Mucosa of rectum (tissue), 2 donors: ENCODE data around the gene COBL.

Source experiments
- H3K27ac ChIP-seq, 2 donors: one replicate each; pipeline ENCODE4 v1.7.0; 2013; ENCODE audit warnings: inconsistent platforms in 2 of 2, low read depth in 2 of 2, low read length in 2 of 2
- H3K27me3 ChIP-seq, 2 donors: one replicate each; pipeline ENCODE4 v1.7.0; 2013; ENCODE audit warnings: low read length in 2 of 2; ENCODE audit not compliant: control insufficient read depth in 2 of 2, insufficient read depth in 2 of 2
- H3K36me3 ChIP-seq, 2 donors: one replicate each; pipeline ENCODE4 v1.7.0; 2013; ENCODE audit warnings: low read length in 2 of 2; ENCODE audit not compliant: control insufficient read depth in 2 of 2, insufficient read depth in 2 of 2
- H3K4me1 ChIP-seq, 2 donors: one replicate each; pipeline ENCODE4 v1.7.0; 2013; ENCODE audit warnings: low read length in 2 of 2, mild to moderate bottlenecking in 1 of 2; ENCODE audit not compliant: control insufficient read depth in 2 of 2, insufficient read depth in 2 of 2
- H3K4me3 ChIP-seq, 2 donors: one replicate each; pipeline ENCODE4 v1.7.0; 2013; ENCODE audit warnings: low read length in 2 of 2
- H3K9ac ChIP-seq, 2 donors: one replicate each; pipeline ENCODE4 v1.7.0; 2013; ENCODE audit warnings: low read length in 2 of 2, low read depth in 1 of 2, mild to moderate bottlenecking in 1 of 2
- H3K9me3 ChIP-seq, 2 donors: one replicate each; pipeline ENCODE4 v1.7.0; 2013; ENCODE audit warnings: low read length in 2 of 2; ENCODE audit not compliant: control insufficient read depth in 2 of 2
- donor health status: healthy.
- donor health status: Normal muscosa, but diverticular disease.

The COBL gene

GRCh38 chr7:51175992-51176388 is 140.6 kb downstream of the COBL start:
- no peaks in the 10 kb centered on the region for H3K36me3 ChIP-seq
- no peak overlapping the region for H3K9ac ChIP-seq
- no peaks in the 10 kb centered on the region for H3K4me1 ChIP-seq
- H3K4me3 ChIP-seq: no peak overlapping the region
- no peak overlapping the region for H3K27ac ChIP-seq
- no peaks in the 10 kb centered on the region for H3K27me3 ChIP-seq
- H3K9me3 ChIP-seq: no peaks in the 10 kb centered on the region

- no peak overlapping the region for H3K4me3 ChIP-seq
- no peaks in the 10 kb centered on the region for H3K4me1 ChIP-seq
- H3K36me3 ChIP-seq: no peaks in the 10 kb centered on the region
- no peak overlapping the region for H3K27ac ChIP-seq
- H3K27me3 ChIP-seq: no peaks in the 10 kb centered on the region
- H3K9me3 ChIP-seq: no peaks in the 10 kb centered on the region
- no peak overlapping the region for H3K9ac ChIP-seq
Observed at GRCh38 chr7:51175316-51175991, 141.2 kb downstream of the COBL start.

- Histone ChIP-seq H3K4me1 (no peaks in the 10 kb centered on the region), H3K9ac (no peak overlapping the region), H3K27me3 (no peaks in the 10 kb centered on the region), H3K27ac (no peak overlapping the region), H3K36me3 (no peaks in the 10 kb centered on the region), H3K4me3 (no peak overlapping the region), H3K9me3 (no peaks in the 10 kb centered on the region)
Observed at GRCh38 chr7:51165337-51165736, 151.3 kb downstream of the COBL start.

- no peak overlapping the region for H3K4me3 ChIP-seq
- no peak overlapping the region for H3K9ac ChIP-seq
- H3K27me3 ChIP-seq: no peaks in the 10 kb centered on the region
- H3K4me1 ChIP-seq: no peaks in the 10 kb centered on the region
- H3K9me3 ChIP-seq: no peaks in the 10 kb centered on the region
- no peak overlapping the region for H3K27ac ChIP-seq
- no peaks in the 10 kb centered on the region for H3K36me3 ChIP-seq
Observed at GRCh38 chr7:51162724-51163329, 153.8 kb downstream of the COBL start.

GRCh38 chr7:51161937-51162336 is 154.7 kb downstream of the COBL start:
- no peaks in the 10 kb centered on the region for H3K4me1 ChIP-seq
- no peaks in the 10 kb centered on the region for H3K36me3 ChIP-seq
- H3K4me3 ChIP-seq: no peak overlapping the region
- H3K27ac ChIP-seq: no peak overlapping the region
- H3K9ac ChIP-seq: no peak overlapping the region
- H3K9me3 ChIP-seq: no peaks in the 10 kb centered on the region
- no peaks in the 10 kb centered on the region for H3K27me3 ChIP-seq

GRCh38 chr7:51160990-51161615 is 155.5 kb downstream of the COBL start:
- Histone ChIP-seq H3K27me3 (no peaks in the 10 kb centered on the region), H3K9me3 (no peaks in the 10 kb centered on the region), H3K4me1 (peaks cover 0 to 3% of the 10 kb centered on the region in 2 donors), H3K27ac (no peak overlapping the region), H3K9ac (no peak overlapping the region), H3K36me3 (no peaks in the 10 kb centered on the region), H3K4me3 (no peak overlapping the region)

- no peaks in the 10 kb centered on the region for H3K27me3 ChIP-seq
- no peak overlapping the region for H3K4me3 ChIP-seq
- H3K27ac ChIP-seq: no peak overlapping the region
- no peak overlapping the region for H3K9ac ChIP-seq
- no peaks in the 10 kb centered on the region for H3K9me3 ChIP-seq
- peaks cover 0 to 3% of the 10 kb centered on the region in 2 donors for H3K4me1 ChIP-seq
- H3K36me3 ChIP-seq: no peaks in the 10 kb centered on the region
Observed at GRCh38 chr7:51160411-51160810, 156.2 kb downstream of the COBL start.

GRCh38 chr7:51158742-51159445 is 157.7 kb downstream of the COBL start:
- no peaks in the 10 kb centered on the region for H3K9me3 ChIP-seq
- H3K4me1 ChIP-seq: peaks cover 0 to 3% of the 10 kb centered on the region in 2 donors
- H3K4me3 ChIP-seq: no peak overlapping the region
- H3K36me3 ChIP-seq: no peaks in the 10 kb centered on the region
- H3K27me3 ChIP-seq: no peaks in the 10 kb centered on the region
- H3K9ac ChIP-seq: no peak overlapping the region
- H3K27ac ChIP-seq: no peak overlapping the region

- H3K9me3 ChIP-seq: no peaks in the 10 kb centered on the region
- no peaks in the 10 kb centered on the region for H3K36me3 ChIP-seq
- H3K27me3 ChIP-seq: no peaks in the 10 kb centered on the region
- peaks cover 0 to 3% of the 10 kb centered on the region in 2 donors for H3K4me1 ChIP-seq
- H3K4me3 ChIP-seq: no peak overlapping the region
- H3K27ac ChIP-seq: no peak overlapping the region
- H3K9ac ChIP-seq: no peak overlapping the region
Observed at GRCh38 chr7:51158211-51158610, 158.4 kb downstream of the COBL start.

- Histone ChIP-seq H3K27ac (no peak overlapping the region), H3K4me3 (no peak overlapping the region), H3K9ac (no peak overlapping the region), H3K4me1 (peaks cover 3 to 9% of the 10 kb centered on the region in 2 donors), H3K36me3 (peaks cover 0 to 3% of the 10 kb centered on the region in 2 donors), H3K9me3 (no peaks in the 10 kb centered on the region), H3K27me3 (no peaks in the 10 kb centered on the region)
Observed at GRCh38 chr7:51154201-51154600, 162.4 kb downstream of the COBL start.
